Osteoblast (primary cell): ENCODE measurements around the gene TPCN2. TPM values are rescaled to one million over a fixed set of nuclear protein-coding genes. Genes with fewer than 3 reads are reported as not detected.

ENCODE experiments used
- DNase-seq: peaks from one replicate; pipeline ENCODE4 v3.0.0; 2011; ENCODE audit warnings: low spot score, mixed read lengths; ENCODE audit not compliant: insufficient read length; ENCODE audit errors: missing footprints
- H2AFZ ChIP-seq: 2 replicates; pipeline ENCODE4 v1.6.0; 2011; ENCODE audit warnings: mild to moderate bottlenecking, low read length
- H3K27ac ChIP-seq: 2 replicates; pipeline ENCODE4 v1.5.1; 2011; ENCODE audit warnings: mild to moderate bottlenecking, low read depth, low read length, moderate library complexity
- H3K27me3 ChIP-seq: 2 replicates; pipeline ENCODE4 v1.6.0; 2012; ENCODE audit warnings: mild to moderate bottlenecking, control low read depth, inconsistent platforms, low read length, moderate library complexity; ENCODE audit not compliant: insufficient read depth
- H3K36me3 ChIP-seq: 2 replicates; pipeline ENCODE4 v1.5.1; 2011; ENCODE audit warnings: mild to moderate bottlenecking, low read length, control low read depth, moderate library complexity; ENCODE audit not compliant: insufficient read depth
- H3K4me1 ChIP-seq: 2 replicates; pipeline ENCODE4 v1.5.1; 2011; ENCODE audit warnings: mild to moderate bottlenecking, low read length, control low read depth, moderate library complexity; ENCODE audit not compliant: insufficient read depth
- H3K4me2 ChIP-seq: 2 replicates; pipeline ENCODE4 v1.6.0; 2011; ENCODE audit warnings: mild to moderate bottlenecking, low read length; ENCODE audit not compliant: insufficient read depth
- H3K4me3 ChIP-seq: fragments of 200-600 bp; sonication (generic); 3 replicates; pipeline ENCODE4 v1.5.1; 2012; ENCODE audit warnings: mild to moderate bottlenecking, low read length, inconsistent platforms; ENCODE audit not compliant: insufficient read depth
- H3K79me2 ChIP-seq: 2 replicates; pipeline ENCODE4 v1.6.0; 2012; ENCODE audit warnings: mild to moderate bottlenecking, low read length, control low read depth, inconsistent platforms; ENCODE audit not compliant: insufficient read depth
- H3K9me3 ChIP-seq: 2 replicates; pipeline ENCODE4 v1.5.1; 2011; ENCODE audit warnings: low read depth, low read length, control low read depth
- H4K20me1 ChIP-seq: 2 replicates; pipeline ENCODE4 v1.6.0; 2012; ENCODE audit warnings: mild to moderate bottlenecking, low read length, control low read depth; ENCODE audit not compliant: insufficient read depth
- total RNA-seq: library from RNA; depleted of rRNA; stranded (reverse); fragments of >200 nt; gene quantifications from 2 replicates; pipeline ENCODE4 v1.2.3, GENCODE V29; 2012
- TF ChIP-seq, protein P1 (sequence below): IDR thresholded peaks from 2 replicates; pipeline ENCODE4 v1.5.1; 2011; ENCODE audit warnings: mild to moderate bottlenecking, low read depth, low read length, moderate library complexity; ENCODE audit errors: extremely low read depth

TPCN2 gene
- total RNA-seq, 1 donor: 14.1 TPM

DNA sequence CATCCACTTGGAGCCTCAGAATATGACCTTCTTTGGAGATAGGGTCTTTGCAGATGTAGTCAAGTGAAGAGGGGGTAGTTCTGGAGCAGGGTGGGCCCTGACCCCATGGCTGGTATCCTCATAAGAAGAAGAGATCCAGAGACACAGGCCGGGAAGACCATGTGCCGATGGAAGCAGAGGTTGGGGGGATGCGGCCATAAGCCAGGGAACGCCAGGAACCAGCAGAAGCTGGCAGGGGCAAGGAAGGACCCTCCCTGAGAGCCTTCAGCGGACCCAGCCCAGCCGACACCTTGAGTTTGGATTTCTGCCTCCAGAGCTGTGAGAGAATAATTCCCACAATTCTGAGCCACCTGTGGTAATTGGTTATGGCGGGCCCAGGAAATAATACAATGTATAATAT lies 80.9 kb downstream of the TPCN2 start:
- no peaks in the 10 kb centered on the region for H3K79me2 ChIP-seq
- H3K4me1 ChIP-seq: no peaks in the 10 kb centered on the region
- TF ChIP-seq, protein P1, sequence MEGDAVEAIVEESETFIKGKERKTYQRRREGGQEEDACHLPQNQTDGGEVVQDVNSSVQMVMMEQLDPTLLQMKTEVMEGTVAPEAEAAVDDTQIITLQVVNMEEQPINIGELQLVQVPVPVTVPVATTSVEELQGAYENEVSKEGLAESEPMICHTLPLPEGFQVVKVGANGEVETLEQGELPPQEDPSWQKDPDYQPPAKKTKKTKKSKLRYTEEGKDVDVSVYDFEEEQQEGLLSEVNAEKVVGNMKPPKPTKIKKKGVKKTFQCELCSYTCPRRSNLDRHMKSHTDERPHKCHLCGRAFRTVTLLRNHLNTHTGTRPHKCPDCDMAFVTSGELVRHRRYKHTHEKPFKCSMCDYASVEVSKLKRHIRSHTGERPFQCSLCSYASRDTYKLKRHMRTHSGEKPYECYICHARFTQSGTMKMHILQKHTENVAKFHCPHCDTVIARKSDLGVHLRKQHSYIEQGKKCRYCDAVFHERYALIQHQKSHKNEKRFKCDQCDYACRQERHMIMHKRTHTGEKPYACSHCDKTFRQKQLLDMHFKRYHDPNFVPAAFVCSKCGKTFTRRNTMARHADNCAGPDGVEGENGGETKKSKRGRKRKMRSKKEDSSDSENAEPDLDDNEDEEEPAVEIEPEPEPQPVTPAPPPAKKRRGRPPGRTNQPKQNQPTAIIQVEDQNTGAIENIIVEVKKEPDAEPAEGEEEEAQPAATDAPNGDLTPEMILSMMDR: no peak
- peaks cover 8% of the 10 kb centered on the region for H3K9me3 ChIP-seq
- no peak overlapping the region for H3K27ac ChIP-seq
- no peak overlapping the region for H2AFZ ChIP-seq
- no peaks in the 10 kb centered on the region for H3K36me3 ChIP-seq
- H3K4me2 ChIP-seq: no peak overlapping the region
- no peaks in the 10 kb centered on the region for H3K27me3 ChIP-seq
- DNase-seq: no peak
- H4K20me1 ChIP-seq: no peaks in the 10 kb centered on the region
- H3K4me3 ChIP-seq: no peak overlapping the region

DNA sequence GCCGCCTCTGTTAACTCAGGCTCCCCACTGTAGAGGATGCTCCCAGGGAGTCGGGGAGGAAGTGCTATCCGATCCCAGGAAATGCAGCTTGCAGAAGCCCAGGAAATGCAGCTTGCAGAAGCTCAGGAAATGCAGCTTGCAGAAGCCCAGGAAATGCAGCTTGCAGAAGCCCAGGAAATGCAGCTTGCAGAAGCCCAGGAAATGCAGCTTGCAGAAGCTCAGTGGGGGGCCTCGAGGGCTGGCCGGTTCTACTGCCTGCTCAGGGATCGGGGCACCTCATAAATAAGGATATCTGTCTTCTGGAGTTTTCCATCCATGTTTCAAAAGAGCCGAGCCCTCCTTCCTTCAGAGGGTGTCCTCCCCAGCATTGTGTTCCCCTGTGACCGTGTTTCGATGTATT lies 81.9 kb downstream of the TPCN2 start:
- Histone ChIP-seq H3K4me3 (no peak overlapping the region), H3K27me3 (no peaks in the 10 kb centered on the region), H3K27ac (no peak overlapping the region), H3K79me2 (no peaks in the 10 kb centered on the region), H4K20me1 (no peaks in the 10 kb centered on the region), H3K4me2 (no peak overlapping the region), H3K4me1 (no peaks in the 10 kb centered on the region), H3K36me3 (no peaks in the 10 kb centered on the region), H2AFZ (no peak overlapping the region), H3K9me3 (peaks cover 8% of the 10 kb centered on the region)
- TF ChIP-seq, protein P1: no peak
- no peak for DNase-seq

DNA sequence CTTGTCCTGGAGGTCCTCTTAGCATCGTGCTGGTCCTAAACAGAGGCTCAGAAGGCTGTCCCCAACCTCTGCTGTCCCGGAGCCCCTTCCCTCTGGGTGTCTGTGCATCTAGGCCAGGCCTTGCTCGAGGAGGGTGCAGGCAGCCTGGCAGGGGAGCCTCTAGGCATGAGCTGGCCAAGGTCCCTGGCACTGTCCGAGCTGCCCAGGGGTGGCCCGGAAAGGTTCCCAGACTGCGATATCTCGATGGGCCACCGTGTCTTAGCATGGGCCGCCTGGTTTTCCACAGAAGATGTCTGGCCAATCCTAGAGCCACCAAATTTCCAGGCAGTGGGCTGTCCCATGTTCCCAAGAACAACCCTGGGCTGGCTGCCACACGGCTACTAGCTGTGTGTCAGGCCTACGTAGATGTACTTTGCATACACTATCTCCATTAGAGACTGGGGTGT lies 82.4 kb downstream of the TPCN2 start:
- H3K79me2 ChIP-seq: no peaks in the 10 kb centered on the region
- DNase-seq: no peak
- peaks cover 8% of the 10 kb centered on the region for H3K9me3 ChIP-seq
- TF ChIP-seq, protein P1: no peak
- H3K36me3 ChIP-seq: no peaks in the 10 kb centered on the region
- no peaks in the 10 kb centered on the region for H4K20me1 ChIP-seq
- no peak overlapping the region for H2AFZ ChIP-seq
- no peak overlapping the region for H3K4me2 ChIP-seq
- no peaks in the 10 kb centered on the region for H3K27me3 ChIP-seq
- H3K27ac ChIP-seq: no peak overlapping the region
- H3K4me3 ChIP-seq: no peak overlapping the region
- no peaks in the 10 kb centered on the region for H3K4me1 ChIP-seq

DNA sequence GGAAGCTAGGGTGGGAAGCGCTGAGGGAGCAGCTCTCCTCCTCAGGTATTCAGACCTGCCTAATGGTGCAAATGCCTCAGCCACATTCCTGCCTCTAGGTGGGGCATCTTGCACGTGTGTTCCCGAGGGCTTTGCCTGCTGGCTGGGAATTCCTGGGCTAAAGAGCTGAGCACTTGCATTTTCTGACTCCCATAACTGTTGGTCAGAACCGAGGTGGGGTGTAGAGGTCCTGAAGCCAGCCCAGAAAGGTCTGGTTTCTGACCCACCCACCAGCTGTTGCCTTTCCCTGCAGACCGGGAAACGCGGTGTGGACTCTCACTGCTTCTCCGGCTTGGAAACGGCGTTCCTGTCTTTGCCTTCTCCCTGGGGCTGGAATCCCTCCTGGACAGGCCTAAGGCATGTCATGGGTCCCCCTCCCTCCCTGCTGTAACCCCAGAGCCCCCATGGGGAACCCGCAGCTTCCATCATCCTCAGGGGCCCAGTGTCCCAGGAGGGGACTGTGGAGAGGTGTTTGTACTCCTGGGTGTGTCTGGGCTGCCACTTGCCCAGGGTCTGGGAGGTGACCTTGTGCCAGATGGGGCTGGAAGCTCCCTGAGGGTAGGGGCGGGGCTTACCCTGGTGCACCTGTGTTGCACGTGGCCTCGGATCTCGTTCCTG lies 83.0 kb downstream of the TPCN2 start:
- Histone ChIP-seq H4K20me1 (no peaks in the 10 kb centered on the region), H3K27me3 (no peaks in the 10 kb centered on the region), H3K79me2 (no peaks in the 10 kb centered on the region), H3K27ac (no peak overlapping the region), H2AFZ (peak overlapping the region; percentile 74), H3K4me3 (no peak overlapping the region), H3K9me3 (peaks cover 8% of the 10 kb centered on the region), H3K4me2 (peak overlapping the region; percentile 41), H3K36me3 (no peaks in the 10 kb centered on the region), H3K4me1 (no peaks in the 10 kb centered on the region)
- peak; percentile 92 for DNase-seq
- TF ChIP-seq, protein P1: peak; percentile 79
